HG03457 (cell line): ENCODE measurements around the gene SLC12A3.
A peak's percentile ranks its signal among the peaks of the same experiment; 100 is the strongest.
"Not testable (repeated sequence)": the region's sequence is repeated elsewhere in the genome, so short reads cannot be mapped to it uniquely, and the experiment has no call there.

Experiments used
- ATAC-seq: cut with Tn5 transposase; IDR thresholded peaks from one replicate; pipeline ENCODE4 v1.9.1; 2021; ENCODE audit warnings: moderate number of reproducible peaks; ENCODE audit not compliant: unreplicated experiment

The SLC12A3 gene

DNA sequence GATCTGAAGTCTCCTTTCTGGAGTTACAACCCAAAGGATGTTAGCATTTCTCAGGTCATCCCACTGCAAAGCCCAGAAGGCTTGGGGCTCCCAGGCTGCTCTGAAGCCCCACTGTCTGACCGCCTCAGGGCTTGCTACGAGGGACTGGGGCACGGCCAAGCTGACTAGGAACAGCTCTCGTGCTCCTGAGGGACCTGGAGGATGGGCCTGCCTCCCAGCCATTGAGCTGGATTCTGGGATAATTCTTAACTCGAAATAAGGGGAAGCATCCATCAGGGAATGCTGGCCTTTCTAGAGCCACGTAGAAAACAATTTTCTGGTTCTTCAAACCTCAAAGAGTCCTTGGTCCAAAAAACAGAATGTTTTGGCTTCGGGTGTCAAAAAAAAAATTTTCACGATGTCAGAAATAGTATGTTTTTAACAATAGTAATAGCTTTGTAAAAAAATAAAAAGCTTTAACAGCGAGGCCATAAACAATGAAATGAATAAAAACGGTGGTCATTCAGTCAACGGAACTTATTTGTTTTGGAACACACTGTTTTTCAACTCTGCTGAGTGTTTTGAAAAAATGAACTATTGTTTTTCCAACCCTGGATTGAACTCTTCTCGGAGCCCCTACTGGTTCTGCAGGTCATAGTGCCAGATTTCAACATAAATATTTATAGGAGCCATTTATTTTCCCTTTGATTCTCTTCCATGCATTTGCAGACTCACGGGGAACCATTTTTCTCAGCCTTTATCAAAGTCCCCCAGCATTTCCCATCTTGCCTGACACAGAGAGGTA lies 50.5 kb downstream of the SLC12A3 start:
- no peak for ATAC-seq

DNA sequence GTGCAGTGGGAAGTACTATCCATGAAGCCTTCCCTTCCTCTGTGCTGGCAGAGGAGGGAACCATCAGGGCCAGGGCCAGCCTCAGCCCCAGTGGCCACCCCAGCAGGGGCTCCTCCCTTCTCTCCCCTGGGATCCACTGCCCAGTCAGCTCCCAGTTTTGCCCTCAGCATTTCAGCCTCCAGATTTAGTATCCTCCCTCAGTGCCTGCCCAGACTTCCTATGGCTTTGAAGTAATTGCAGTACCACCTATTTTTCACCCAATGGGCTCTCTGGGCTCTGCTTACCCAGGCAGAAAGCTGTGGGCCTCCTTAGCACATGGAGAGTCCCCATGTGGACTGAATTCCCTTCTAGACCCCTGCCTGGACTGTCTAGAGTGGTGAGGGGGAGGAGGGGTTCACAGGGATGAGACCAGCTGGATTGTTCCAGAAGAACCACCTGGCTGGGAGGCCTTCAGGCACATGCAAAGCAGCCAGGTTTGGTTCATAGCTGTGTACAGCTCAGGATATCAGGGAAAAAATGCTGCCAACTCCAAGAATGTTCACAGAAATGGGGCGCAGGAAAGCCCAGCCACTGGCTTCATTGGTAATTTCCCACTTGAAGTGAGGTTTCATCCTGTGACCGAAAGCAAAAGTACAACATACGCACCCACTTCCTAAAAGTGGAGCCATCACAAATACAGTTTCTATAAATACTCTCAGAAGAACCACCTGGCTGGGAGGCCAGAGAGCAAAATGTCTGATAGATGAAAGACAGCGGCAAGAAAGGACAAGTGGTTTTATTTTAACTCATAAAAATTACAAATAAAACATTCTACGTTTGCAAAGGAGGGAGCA lies 51.8 kb downstream of the SLC12A3 start:
- ATAC-seq = peak; percentile 60

DNA sequence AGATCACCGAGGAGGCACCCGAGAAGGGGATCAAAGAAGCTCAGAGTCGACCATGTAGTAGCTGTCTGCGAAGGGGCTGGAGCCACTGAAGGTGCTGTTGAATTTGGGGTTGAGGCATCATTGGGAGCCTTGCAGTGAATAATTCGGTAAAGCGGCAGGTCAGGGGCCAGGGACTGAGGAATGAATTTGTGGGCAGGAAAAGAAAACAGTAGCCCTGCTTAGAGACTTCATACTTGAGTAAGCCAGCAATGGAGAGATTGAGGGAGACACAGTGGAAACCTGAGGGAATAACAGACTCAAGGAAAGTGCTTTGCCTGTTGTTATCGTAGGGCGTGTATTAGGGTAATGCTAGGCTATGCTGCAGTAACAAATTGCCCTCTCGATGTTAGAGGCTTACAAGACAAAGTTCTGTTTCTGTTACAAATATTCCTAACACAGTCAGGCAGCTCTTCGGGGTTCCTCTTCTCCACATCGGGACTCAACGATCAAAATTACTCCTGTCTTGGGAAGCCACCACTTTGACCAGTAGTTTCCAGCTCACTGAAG lies 53.5 kb downstream of the SLC12A3 start:
- no peak for ATAC-seq

DNA sequence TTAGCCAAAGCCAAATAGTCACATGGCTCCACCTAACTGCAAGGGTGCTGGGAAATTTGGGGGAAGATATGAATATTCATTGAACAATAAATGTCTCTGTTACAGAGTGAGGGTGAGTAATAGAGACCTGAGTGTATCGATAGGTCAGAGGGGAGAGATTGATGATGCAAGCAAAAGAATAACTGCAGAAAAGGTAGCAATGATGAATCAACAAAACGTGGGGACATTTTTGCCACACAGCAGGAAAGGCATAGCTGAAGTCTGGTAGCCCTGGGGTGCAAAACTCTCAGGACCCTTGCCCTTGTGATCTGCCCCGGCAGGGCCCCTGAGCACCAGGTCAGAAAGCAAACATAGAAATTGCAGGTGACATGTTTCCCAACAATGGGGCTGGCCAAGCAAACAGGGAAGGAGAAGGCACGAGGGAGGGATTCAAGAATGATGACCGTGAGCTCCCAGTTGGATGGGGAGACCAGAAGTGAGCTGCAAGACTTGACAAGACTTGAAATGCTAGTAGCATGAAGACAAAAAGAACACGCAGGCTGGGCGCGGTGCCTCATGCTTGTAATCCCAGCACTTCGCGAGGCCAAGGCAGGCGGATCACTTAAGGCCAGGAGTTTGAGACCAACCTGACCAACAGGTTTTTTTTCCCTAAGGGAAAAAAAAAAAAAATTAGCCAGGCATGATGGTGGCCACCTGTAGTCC lies 54.2 kb downstream of the SLC12A3 start:
- no peak for ATAC-seq

DNA sequence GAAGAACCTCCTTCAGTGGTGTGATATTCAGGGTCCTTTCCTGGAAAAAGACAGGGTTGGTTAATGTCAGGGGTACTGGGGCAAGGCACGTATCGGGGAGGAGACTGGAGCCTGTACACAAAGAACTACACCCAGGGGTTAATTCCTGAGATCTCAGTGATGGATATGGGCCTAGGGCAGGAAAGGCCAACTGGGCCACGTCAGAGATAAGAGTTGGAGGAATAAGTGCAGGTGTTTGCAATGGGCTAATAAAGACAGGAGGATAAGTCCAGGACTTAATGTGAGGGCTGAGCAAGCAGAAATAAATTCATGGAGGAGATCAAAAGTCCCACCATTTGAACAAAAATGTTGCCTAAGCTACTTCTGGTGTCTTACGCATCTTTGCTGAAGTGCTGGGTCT lies 56.6 kb downstream of the SLC12A3 start:
- ATAC-seq = no peak

DNA sequence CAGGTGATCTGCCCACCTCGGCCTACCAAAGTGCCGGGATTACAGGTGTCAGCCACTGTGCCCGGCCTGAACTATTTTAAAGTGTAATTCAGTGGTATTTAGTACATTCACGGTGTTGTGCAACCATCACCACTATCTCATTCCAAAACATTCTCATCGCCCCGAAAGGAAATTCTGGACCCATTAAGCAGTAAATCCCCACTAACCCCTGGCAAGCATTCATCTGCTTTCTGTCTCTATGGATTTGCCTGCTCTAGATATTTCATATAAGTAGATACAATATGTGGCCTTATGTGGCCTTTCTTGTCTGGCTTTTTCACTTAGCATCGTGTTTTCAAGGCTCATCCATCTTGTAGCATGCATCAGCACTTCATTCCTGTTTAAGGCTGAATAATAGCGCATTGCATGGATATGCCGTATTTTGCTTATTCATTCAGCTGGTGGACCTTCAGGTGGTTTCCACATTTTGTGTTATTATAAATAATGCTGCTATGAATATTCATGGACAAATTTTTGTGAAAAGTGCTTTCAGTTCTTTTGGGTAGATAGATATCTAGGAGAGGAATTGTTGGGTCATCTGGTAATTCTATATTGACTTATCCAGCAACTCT lies 58.6 kb downstream of the SLC12A3 start:
- ATAC-seq = no peak

DNA sequence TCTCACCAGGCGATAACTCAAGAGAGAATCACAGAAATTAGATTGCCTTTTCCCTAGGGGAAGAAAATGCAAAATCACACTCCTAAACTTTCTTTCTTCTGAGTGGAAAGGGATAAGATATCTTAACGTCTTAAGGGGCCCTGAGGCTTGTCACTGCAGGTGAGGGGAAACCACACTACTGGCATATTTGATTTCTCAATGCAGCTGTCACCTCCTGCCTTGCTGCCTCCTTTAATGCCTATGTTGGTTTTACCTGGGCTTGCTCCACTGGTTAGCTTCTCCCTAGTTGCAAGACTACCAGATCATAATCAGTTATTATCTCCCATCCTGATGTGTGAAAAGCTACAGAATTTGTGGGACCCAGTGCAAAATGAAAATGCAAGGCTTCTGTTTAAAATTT lies 62.5 kb downstream of the SLC12A3 start:
- ATAC-seq = no peak

DNA sequence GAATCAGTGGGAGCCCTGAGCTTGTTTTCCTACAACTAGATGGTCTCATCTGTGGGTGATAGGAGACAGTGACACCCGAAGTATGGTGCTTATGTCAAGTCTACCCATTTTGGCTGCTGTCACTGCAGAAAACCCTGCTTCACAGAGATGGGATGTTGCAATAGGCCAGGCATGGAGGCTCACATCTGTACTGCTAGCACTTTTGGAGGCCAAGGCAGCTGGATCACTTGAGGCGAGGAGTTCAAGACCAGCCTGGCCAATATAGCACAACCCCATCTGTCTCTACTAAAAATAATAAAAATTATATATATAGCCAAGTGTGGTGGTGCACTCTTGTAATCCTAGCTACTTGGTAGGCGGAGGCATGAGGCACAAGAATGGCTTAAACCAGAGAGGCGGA lies 64.6 kb downstream of the SLC12A3 start:
- no peak for ATAC-seq

DNA sequence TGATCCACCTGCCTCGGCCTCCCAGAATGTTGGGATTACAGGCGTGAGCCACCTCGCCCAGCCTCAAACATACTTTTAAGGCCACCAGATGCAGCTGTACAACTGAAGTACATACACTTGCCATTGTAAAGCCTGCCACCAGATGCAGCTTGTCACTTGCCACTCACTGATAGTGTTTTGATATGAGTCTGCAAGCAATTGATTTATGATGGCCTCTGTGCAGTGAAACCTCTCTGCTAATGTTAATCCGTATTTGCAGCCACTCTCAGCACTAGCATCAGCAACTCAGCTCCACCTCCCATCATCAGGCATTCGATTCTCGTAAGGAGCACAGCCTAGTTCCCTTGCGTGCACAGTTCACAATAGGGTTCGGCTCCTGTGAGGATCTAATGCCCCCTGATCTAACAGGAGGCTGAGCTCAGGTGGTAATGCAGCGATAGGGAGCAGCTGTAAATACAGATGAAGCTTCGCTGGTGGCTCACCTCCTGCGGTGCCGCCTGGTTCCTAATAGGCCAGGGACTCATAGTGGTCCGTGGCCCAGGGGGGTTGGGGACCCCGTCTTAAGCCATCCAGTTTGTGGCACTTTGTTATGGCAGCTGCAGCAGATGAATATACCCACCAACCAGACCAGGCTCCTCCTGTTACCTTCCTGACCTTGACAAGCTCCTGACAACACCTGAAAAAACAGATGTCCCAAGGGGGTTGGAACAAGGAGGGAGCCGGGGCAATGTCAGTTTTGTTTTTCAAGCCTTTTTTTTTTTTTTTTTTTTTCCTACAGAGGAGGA lies 65.7 kb downstream of the SLC12A3 start:
- ATAC-seq = no peak

DNA sequence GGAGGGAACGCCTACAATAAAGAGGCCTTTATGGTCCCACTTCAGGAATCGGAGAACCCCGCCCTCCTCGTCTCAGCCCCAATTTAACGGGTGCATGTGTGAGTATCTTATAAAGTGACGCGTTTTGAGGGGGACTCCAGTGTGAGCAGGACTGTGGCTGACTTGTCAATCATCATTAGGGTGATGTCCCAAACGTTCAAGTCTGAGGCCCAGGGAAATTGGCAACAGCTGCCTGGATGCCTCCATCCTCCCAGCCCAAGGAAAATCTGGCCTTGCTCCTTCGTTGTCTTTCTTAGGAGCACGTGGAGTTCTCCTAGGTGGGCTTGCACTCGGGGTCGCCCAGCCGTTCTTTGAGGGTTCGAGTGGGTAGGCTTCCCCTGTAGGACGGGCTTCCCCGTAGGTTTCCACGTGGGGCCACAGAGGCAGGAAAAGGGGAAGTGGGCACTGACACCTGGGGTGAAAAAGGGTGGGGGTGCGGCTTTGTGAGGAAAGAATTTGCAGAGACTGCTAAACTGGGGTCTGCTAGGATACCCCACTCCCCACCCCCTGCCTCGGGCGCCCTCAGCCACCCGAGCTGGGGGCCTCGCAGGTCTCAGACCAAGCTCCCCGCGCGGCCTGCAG lies 66.4 kb downstream of the SLC12A3 start:
- peak; percentile 32 for ATAC-seq

DNA sequence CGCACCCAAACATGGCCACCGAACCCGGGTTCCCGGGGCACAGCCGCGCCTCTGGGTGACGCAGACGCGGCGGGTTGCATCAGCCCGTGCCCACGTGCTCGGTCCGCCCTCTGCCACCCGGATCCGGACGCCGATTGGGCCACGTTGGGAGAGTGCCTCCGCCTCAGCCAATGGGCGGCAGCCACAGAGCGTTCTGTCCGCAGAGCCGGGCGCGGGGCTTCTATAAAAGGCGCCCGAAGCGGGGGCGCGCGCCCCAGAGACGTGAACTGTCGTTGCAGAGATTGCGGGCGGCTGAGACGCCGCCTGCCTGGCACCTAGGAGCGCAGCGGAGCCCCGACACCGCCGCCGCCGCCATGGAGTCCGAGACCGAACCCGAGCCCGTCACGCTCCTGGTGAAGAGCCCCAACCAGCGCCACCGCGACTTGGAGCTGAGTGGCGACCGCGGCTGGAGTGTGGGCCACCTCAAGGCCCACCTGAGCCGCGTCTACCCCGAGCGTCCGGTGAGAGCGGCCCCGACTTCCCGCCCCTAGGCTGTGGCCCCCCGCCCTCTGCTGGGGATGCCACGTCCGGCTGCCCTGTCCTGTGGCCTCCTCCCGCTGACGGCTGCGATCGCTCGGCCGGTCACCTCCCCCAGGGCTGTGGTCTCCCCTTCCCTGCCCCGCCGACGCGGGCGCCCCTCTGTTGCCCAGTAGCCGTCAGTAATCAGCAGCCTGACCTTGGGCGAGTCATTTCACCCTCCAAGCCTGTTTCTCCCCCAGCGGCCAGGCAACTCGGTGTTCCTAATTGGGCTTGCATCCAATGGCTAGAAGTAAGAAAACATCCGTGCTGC lies 67.1 kb downstream of the SLC12A3 start, which contains the start of gene HERPUD1:
HERPUD1 (plus strand) TSS at position 251 of the 829 bp plus-strand sequence; CDS start at position 354, 103 bp downstream.
- peak; percentile 76 for ATAC-seq

DNA sequence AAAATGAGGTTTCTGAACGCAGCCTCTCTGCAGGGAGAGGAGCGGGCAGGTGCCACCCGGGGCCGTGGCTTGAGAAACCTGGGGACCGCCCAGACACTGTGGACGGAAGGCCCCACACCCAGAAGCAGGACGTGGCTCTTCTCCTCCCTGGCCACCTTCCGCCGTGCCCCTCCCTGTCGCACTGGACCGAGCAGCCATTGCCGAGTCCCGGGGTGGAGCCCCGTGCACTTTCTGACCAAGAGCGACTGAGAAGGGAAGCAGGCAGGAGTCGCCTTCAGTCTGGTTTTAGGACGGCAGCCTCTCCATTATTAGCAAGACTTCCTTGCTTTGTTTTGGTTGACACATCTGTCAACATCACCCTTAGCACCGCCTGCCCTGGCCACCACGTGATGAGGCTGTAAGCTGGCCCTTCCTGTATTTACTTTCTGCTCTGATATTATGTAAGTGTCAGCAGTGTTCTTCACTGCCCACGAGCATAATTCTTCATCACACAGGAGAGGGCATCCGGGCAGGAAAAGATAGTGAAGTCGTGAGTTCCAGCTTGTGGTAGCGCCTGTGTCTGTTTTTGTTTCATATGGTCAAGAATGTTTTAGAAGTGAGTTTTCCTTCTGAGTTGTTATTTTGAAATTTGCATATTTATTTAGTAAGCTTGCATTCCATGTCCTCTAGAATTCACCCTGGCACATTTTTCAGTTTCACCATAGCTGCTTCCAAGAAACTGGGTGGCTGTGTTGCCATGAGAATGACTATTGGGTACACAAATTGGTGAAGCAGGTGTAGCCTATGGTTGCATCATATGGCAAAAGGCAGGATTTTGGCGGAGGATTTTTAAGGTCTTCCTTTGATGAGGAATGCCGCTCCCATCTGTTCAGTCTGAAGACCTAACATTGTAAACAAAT lies 68.0 kb downstream of the SLC12A3 start:
- no peak for ATAC-seq

DNA sequence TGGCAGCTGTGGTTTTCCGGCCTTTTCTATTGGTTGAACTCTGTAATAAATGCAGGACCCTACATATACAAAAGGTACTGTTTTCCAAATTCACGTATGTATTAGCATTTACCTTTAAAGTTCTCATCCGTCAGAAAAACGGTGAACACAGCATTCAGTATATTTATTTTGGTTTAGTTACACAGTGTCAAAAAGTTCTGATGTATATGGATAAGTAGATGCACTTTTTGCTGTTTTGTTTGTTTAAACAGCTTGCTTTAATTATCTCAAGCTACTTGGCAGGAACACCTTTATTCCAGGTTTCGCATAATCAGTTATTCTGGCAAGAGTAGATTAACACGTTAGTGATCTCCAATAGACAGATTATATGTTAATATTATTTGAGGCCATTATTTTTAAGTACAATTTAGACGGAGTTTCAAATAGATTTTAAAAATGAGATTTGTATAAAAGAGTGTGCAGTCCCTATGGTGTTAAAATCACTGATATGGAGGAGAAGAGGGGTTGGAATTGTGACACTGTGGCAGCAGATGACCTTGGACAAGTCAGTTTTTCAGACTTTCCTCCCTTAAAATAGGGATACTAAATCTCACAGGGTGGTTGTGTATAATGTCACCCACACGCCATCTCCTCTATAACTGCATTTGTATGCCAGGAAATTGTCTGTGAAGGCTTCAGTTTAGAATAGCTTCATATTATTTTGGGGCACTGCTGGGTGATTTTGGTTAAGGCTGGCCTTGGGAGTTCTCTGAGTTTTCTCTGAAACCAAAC lies 69.0 kb downstream of the SLC12A3 start:
- no peak for ATAC-seq

DNA sequence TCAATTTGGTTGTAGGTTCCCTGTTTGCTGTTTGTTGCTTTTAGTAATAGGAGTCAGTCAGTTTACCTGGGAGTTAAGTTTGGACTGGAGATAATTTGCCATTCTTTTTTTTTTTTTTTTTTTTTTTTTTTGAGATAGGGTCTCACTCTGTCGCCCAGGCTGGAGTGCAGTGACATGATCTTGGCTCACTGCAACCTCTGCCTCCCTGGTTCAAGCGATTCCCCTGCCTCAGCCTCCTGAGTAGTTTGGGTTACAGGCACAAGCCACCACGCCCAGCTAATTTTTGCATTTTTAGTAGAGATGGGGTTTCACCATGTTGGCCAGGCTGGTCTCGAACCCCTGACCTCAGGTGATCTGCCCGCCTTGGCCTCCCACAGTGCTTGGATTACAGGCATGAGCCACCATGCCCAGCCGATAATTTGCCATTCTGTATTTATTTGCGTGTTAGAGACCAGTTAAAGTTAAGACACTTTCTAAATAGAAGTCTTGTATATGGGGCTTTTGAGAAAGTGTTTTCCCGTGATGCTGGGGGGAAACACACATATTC lies 69.7 kb downstream of the SLC12A3 start:
- ATAC-seq = not testable (repeated sequence)

DNA sequence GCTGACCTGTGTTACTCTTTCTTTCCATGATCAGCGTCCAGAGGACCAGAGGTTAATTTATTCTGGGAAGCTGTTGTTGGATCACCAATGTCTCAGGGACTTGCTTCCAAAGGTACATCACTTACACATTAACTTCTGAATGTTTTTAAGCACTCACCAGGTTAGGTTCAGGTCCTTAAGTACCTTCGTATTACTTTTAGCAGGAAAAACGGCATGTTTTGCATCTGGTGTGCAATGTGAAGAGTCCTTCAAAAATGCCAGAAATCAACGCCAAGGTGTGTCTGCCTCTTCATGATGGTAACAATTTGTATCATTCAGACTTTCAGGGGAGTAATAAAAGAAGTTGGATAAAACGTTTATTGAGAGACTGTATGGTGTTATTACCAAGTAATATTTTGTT lies 70.2 kb downstream of the SLC12A3 start:
- ATAC-seq = no peak

DNA sequence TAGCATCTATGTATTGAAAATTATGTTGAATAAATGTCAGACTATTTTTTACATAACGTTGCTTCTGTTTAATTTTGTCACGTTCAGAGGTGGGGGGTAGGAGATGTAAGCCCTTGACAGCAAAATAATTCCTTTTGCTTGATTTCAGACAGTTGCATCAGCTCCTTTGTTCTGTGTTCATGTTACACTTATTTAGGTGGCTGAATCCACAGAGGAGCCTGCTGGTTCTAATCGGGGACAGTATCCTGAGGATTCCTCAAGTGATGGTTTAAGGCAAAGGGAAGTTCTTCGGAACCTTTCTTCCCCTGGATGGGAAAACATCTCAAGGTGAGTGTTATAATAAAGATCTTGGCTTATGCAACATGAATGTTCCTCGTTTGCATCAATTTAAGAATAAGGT lies 71.5 kb downstream of the SLC12A3 start:
- ATAC-seq = no peak

DNA sequence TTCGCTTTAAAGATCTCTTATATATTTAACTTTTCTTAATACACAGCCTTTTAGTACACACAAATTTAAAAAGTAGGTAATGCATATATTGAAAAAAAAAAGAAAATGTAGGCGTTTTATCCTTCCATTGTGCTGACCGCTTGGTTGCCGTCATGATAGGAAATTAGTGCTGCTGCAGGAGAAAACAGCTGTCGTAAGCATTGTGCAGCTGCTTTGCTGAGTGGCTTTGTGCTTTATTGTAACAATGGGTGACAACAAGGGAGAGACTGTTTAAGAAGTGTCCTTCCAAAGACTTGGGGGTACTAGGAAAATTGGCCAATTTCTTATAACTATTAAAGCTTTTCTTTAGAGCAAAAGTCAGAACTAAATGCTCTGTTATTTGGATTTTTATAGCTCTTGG lies 71.9 kb downstream of the SLC12A3 start:
- ATAC-seq = no peak
